K562 (cell line): Measurements from ENCODE around the gene UTP4. TPM values are rescaled to one million over a fixed set of nuclear protein-coding genes. Genes with fewer than 3 reads are reported as not detected.

Experiments used
- ATAC-seq: fragments of 200-7000 bp; cut with Tn5 transposase; 3 replicates; pipeline ENCODE4 v1.9.1; 2020; ENCODE audit warnings: moderate library complexity
- BruUV-seq: library from RNA; stranded (reverse); fragments of 400-500 nt; replicated peaks from 2 replicates; lab custom pipeline; 2021; lab: Mats Ljungman, UMichigan
- CTCF ChIA-PET: fragments of 300-600 bp; formaldehyde crosslinking; extraction: SDS; loops from one replicate; lab custom pipeline; 2021; ENCODE audit warnings: low intra/inter-chr PET ratio; lab: Yijun Ruan, JAX
- POLR2A ChIA-PET: fragments of 300-600, 350-650 bp; sonication (Branson Sonifier 250); formaldehyde crosslinking; extraction: SDS; loops from one replicate; lab custom pipeline; 2021; ENCODE audit warnings: antibody characterized with exemption, inconsistent platforms; lab: Yijun Ruan, JAX
- DNase-seq, 4 experiments: peaks; one replicate each; pipeline versions ENCODE4 v3.0.0 to v3.0.0-alpha.2; 2011 to 2018; ENCODE audit warnings: low spot score in 3 of 4, mixed read lengths in 3 of 4; ENCODE audit errors: extremely low read depth in 1 of 4
- FAIRE-seq: peaks from 2 replicates; lab custom pipeline; 2011; peaks lifted over from hg19 to GRCh38; lab: Jason Lieb, UNC
- H2AFZ ChIP-seq: 2 replicates; pipeline ENCODE4 v1.6.0; 2011; ENCODE audit warnings: low read depth, low read length, control low read depth, inconsistent platforms
- H3K27ac ChIP-seq: fragments of 200-600 bp; 3 replicates; pipeline ENCODE4 v1.8.0; 2011; ENCODE audit warnings: low read depth, mild to moderate bottlenecking, control low read depth, inconsistent platforms, low read length, moderate library complexity, mixed read lengths; ENCODE audit errors: extremely low read depth
- H3K27me3 ChIP-seq, 2 experiments: fragments of 300-600 bp in 1 of 2; 2 replicates in 1 of 2; 3 replicates in 1 of 2; pipeline versions ENCODE4 v1.6.0 to v1.8.0; 2011; ENCODE audit warnings: inconsistent platforms in 2 of 2, low read length in 2 of 2, mild to moderate bottlenecking in 1 of 2, mixed read lengths in 1 of 2, moderate library complexity in 1 of 2; ENCODE audit not compliant: control insufficient read depth in 2 of 2, insufficient read depth in 2 of 2
- H3K36me3 ChIP-seq: fragments of 300-600 bp; 3 replicates; pipeline ENCODE4 v1.8.0; 2011; ENCODE audit warnings: mild to moderate bottlenecking, low read length, inconsistent platforms; ENCODE audit not compliant: control insufficient read depth, insufficient read depth
- H3K4me1 ChIP-seq, 2 experiments: fragments of 200-600 bp in 1 of 2; replicated peaks in 1 of 2; 2 replicates in 1 of 2; 3 replicates in 1 of 2; pipeline versions ENCODE4 v1.5.1 to v1.8.0; 2011; ENCODE audit warnings: inconsistent platforms in 2 of 2, low read length in 2 of 2, mild to moderate bottlenecking in 1 of 2, mixed read lengths in 1 of 2, moderate library complexity in 1 of 2; ENCODE audit not compliant: control insufficient read depth in 2 of 2, insufficient read depth in 2 of 2
- H3K4me2 ChIP-seq: 2 replicates; pipeline ENCODE4 v1.6.1; 2011; ENCODE audit warnings: low read length, control low read depth, inconsistent platforms, mixed read lengths; ENCODE audit not compliant: insufficient read depth
- H3K4me3 ChIP-seq: fragments of 200-600 bp; sonication (generic), shearing (Covaris generic); 2 replicates; pipeline ENCODE4 v1.5.1; 2016; ENCODE audit warnings: control low read depth, inconsistent platforms
- H3K79me2 ChIP-seq: fragments of 200-600 bp; 3 replicates; pipeline ENCODE4 v1.8.0; 2011; ENCODE audit warnings: low read length, inconsistent platforms; ENCODE audit not compliant: control insufficient read depth, insufficient read depth
- H3K9ac ChIP-seq, 2 experiments: 2 replicates each; pipeline versions ENCODE4 v1.6.0 to v1.6.1; 2011; ENCODE audit warnings: low read depth in 2 of 2, low read length in 2 of 2, control low read depth in 1 of 2, inconsistent platforms in 1 of 2, mild to moderate bottlenecking in 1 of 2, mixed read lengths in 1 of 2; ENCODE audit not compliant: insufficient read depth in 1 of 2
- H3K9me1 ChIP-seq: one replicate; pipeline ENCODE4 v1.6.0; 2011; ENCODE audit warnings: inconsistent platforms, mild to moderate bottlenecking, low read length, moderate library complexity; ENCODE audit not compliant: control insufficient read depth, insufficient read depth
- H3K9me3 ChIP-seq: replicated peaks from 2 replicates; pipeline ENCODE4 v1.5.1; 2011; ENCODE audit warnings: low read depth, low read length, inconsistent platforms; ENCODE audit not compliant: control insufficient read depth, insufficient read depth
- H4K20me1 ChIP-seq: replicated peaks from 2 replicates; pipeline ENCODE4 v1.6.1; 2011; ENCODE audit warnings: low read length, inconsistent platforms, mixed read lengths; ENCODE audit not compliant: control insufficient read depth, insufficient read depth
- ARID3A ChIP-seq: IDR thresholded peaks from 2 replicates; pipeline ENCODE4 v1.6.1; 2012; ENCODE audit warnings: low read depth, low read length, improper control_type of control experiment, borderline replicate concordance
- COPS2 ChIP-seq: fragments of 450-650 bp; conservative IDR thresholded peaks from 2 replicates; pipeline ENCODE4 v1.6.1; 2016; ENCODE audit warnings: mild to moderate bottlenecking, moderate library complexity
- MAX ChIP-seq: sonication (generic); formaldehyde crosslinking; IDR thresholded peaks from 2 replicates; pipeline ENCODE4 v1.9.0; 2022; ENCODE audit warnings: mild to moderate bottlenecking, missing genetic modification reagents
- NR2C2 ChIP-seq, 2 experiments: fragments of 200-800 bp in 1 of 2; sonication (Bioruptor generic) in 1 of 2; sonication (generic) in 1 of 2; formaldehyde crosslinking in 1 of 2; IDR thresholded peaks; 2 replicates each; pipeline versions ENCODE4 v1.6.1 to v1.8.0; 2016 to 2022; ENCODE audit warnings: mild to moderate bottlenecking in 1 of 2, missing compliant biosample characterization in 1 of 2, missing genetic modification characterization in 1 of 2, missing genetic modification reagents in 1 of 2
- TAF15 ChIP-seq: fragments of 200-400 bp; formaldehyde crosslinking; IDR thresholded peaks from 2 replicates; pipeline ENCODE4 v1.6.1; 2017; ENCODE audit warnings: mild to moderate bottlenecking, low read depth, low read length, moderate library complexity
- ZNF79 ChIP-seq: fragments of 250-450 bp; sonication (Bioruptor Pico); IDR thresholded peaks from 2 replicates; pipeline ENCODE4 v1.4.0; 2020; ENCODE audit warnings: low read depth, mild to moderate bottlenecking, moderate library complexity
- WGBS: fragments of 100-300 bp; shearing (Covaris generic); methylation state at CpG from one replicate; pipeline ENCODE4 v1.1.6; 2016; ENCODE audit warnings: low coverage, mixed read lengths; ENCODE audit not compliant: insufficient coverage; ENCODE audit errors: missing lambda C conversion rate; 5-methylcytosine and 5-hydroxymethylcytosine counted together
- in situ Hi-C: fragments of 300-500 bp; cut with MboI; formaldehyde crosslinking; loops from 4 replicates; pipeline ENCODE4 v1.15.0; 2018; ENCODE audit warnings: inconsistent platforms, mixed read lengths
- intact Hi-C: fragments of 100-400 bp; cut with micrococcal nuclease; formaldehyde crosslinking; loops from 2 replicates; pipeline ENCODE4 v1.14.2; 2022
- polyA plus RNA-seq, 8 experiments: library from polyadenylated mRNA; depleted of rRNA in 4 of 8; stranded (reverse) in 5 of 8; unstranded in 3 of 8; fragments of >200 nt; fragmentation: Nextera tagmentation in 2 of 8; fragmentation: Illumina TruSeq in 1 of 8; extraction: Ambion mirVana in 2 of 8; extraction: Trizol in 1 of 8; gene quantifications; 2 replicates each; pipeline versions ENCODE4 v1.2.1 to v1.2.3, GENCODE V29; 2011 to 2014; ENCODE audit warnings: inconsistent platforms in 1 of 8, missing spikeins in 1 of 8
- total RNA-seq, 7 experiments: library from RNA; depleted of rRNA in 6 of 7; stranded (reverse); fragments of >200 nt in 6 of 7; fragmentation: Illumina TruSeq in 2 of 7; extraction: Trizol in 2 of 7; gene quantifications; 2 replicates each; pipeline versions ENCODE4 v1.2.1 to v1.2.3, GENCODE V29; 2011 to 2021; ENCODE audit warnings: low replicate concordance in 1 of 7
- TF ChIP-seq, protein P1 (sequence below): fragments of 450-650 bp; IDR thresholded peaks from 2 replicates; pipeline ENCODE4 v1.6.1; 2016; ENCODE audit warnings: mild to moderate bottlenecking, moderate library complexity

Gene UTP4
- total and polyA plus RNA-seq, 9 of the 15 experiments (the other 6 are each of a cell fraction or from before 2014, with no cell fraction given): 46.1 to 203 (median 145) TPM

DNA sequence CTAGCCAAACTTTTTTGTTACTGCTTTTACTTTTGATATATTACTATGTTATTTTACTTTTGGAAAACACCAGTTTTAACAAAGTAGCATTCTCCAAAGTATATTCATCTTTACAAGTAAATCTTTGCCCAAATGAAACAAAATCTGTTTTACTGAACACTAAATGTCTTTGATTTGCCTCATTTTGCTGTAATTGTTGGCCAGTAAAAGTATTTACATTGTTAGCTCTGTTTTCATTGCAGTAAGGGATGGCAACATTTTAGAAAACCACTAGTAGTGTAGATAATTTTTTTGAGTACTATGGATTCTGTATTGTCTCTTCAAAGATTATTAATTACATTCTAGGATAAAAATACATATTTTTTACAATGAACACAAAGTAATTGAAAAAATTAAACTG lies 65.1 kb downstream of the UTP4 start (continued):
- TF ChIP-seq ARID3A (no peak), ZNF79 (CRISPR knock-in tag) (no peak)

DNA sequence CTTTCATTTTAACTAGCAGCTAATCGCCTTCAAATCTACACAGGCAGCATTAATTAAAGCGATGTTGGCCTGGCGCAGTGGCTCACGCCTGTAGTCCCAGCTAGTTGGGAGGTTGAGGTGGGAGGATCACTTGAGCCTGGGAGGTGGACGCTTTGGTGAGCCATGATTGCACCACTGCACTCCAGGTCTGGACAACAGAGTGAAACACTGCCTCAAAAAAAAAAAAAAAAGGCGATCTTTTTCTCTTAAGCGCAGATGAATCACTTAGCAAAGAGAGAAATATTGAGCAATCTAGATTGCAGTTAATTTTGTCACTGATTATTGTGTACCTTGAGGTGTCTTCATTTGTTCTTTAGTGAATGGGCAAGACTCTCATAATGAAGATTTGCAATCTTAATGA lies 66.9 kb downstream of the UTP4 start:
- no peak overlapping the region for H3K4me3 ChIP-seq
- H3K27me3 ChIP-seq: no peaks in the 10 kb centered on the region
- no peaks in the 10 kb centered on the region for H3K9me3 ChIP-seq
- peak overlapping the region in 1 of 2 experiments; percentile 45; a peak in 1 of 4 replicates for H3K9ac ChIP-seq
- H3K4me2 ChIP-seq: no peak overlapping the region
- WGBS: 62% methylated on average over 7 of the region's 7 CpGs
- H3K79me2 ChIP-seq: no peaks in the 10 kb centered on the region; the same call in 2 of the 3 replicates
- intact Hi-C loops (no loop called here), in situ Hi-C loops (no loop called here)
- ChIA-PET CTCF (no interaction called here), POLR2A (no interaction called here)
- FAIRE-seq (no peak), DNase-seq (no peak), ATAC-seq (no peak; the same call in 2 of the 3 replicates)
- H3K4me1 ChIP-seq: no peaks in the 10 kb centered on the region; a peak in 1 of 5 replicates
- BruUV-seq: no TSS peak
- H2AFZ ChIP-seq: no peak overlapping the region
- H3K9me1 ChIP-seq: no peaks in the 10 kb centered on the region
- H4K20me1 ChIP-seq: no peaks in the 10 kb centered on the region
- H3K27ac ChIP-seq: no peak overlapping the region
- no peaks in the 10 kb centered on the region for H3K36me3 ChIP-seq
- TF ChIP-seq TAF15 (no peak), COPS2 (no peak), MAX (CRISPR knock-in tag) (no peak), NR2C2 (CRISPR knock-in tag; IDR thresholded peaks at IDR 0.05) (no peak), NR2C2 (tag; IDR thresholded peaks at IDR 0.05) (no peak)
- TF ChIP-seq, protein P1, sequence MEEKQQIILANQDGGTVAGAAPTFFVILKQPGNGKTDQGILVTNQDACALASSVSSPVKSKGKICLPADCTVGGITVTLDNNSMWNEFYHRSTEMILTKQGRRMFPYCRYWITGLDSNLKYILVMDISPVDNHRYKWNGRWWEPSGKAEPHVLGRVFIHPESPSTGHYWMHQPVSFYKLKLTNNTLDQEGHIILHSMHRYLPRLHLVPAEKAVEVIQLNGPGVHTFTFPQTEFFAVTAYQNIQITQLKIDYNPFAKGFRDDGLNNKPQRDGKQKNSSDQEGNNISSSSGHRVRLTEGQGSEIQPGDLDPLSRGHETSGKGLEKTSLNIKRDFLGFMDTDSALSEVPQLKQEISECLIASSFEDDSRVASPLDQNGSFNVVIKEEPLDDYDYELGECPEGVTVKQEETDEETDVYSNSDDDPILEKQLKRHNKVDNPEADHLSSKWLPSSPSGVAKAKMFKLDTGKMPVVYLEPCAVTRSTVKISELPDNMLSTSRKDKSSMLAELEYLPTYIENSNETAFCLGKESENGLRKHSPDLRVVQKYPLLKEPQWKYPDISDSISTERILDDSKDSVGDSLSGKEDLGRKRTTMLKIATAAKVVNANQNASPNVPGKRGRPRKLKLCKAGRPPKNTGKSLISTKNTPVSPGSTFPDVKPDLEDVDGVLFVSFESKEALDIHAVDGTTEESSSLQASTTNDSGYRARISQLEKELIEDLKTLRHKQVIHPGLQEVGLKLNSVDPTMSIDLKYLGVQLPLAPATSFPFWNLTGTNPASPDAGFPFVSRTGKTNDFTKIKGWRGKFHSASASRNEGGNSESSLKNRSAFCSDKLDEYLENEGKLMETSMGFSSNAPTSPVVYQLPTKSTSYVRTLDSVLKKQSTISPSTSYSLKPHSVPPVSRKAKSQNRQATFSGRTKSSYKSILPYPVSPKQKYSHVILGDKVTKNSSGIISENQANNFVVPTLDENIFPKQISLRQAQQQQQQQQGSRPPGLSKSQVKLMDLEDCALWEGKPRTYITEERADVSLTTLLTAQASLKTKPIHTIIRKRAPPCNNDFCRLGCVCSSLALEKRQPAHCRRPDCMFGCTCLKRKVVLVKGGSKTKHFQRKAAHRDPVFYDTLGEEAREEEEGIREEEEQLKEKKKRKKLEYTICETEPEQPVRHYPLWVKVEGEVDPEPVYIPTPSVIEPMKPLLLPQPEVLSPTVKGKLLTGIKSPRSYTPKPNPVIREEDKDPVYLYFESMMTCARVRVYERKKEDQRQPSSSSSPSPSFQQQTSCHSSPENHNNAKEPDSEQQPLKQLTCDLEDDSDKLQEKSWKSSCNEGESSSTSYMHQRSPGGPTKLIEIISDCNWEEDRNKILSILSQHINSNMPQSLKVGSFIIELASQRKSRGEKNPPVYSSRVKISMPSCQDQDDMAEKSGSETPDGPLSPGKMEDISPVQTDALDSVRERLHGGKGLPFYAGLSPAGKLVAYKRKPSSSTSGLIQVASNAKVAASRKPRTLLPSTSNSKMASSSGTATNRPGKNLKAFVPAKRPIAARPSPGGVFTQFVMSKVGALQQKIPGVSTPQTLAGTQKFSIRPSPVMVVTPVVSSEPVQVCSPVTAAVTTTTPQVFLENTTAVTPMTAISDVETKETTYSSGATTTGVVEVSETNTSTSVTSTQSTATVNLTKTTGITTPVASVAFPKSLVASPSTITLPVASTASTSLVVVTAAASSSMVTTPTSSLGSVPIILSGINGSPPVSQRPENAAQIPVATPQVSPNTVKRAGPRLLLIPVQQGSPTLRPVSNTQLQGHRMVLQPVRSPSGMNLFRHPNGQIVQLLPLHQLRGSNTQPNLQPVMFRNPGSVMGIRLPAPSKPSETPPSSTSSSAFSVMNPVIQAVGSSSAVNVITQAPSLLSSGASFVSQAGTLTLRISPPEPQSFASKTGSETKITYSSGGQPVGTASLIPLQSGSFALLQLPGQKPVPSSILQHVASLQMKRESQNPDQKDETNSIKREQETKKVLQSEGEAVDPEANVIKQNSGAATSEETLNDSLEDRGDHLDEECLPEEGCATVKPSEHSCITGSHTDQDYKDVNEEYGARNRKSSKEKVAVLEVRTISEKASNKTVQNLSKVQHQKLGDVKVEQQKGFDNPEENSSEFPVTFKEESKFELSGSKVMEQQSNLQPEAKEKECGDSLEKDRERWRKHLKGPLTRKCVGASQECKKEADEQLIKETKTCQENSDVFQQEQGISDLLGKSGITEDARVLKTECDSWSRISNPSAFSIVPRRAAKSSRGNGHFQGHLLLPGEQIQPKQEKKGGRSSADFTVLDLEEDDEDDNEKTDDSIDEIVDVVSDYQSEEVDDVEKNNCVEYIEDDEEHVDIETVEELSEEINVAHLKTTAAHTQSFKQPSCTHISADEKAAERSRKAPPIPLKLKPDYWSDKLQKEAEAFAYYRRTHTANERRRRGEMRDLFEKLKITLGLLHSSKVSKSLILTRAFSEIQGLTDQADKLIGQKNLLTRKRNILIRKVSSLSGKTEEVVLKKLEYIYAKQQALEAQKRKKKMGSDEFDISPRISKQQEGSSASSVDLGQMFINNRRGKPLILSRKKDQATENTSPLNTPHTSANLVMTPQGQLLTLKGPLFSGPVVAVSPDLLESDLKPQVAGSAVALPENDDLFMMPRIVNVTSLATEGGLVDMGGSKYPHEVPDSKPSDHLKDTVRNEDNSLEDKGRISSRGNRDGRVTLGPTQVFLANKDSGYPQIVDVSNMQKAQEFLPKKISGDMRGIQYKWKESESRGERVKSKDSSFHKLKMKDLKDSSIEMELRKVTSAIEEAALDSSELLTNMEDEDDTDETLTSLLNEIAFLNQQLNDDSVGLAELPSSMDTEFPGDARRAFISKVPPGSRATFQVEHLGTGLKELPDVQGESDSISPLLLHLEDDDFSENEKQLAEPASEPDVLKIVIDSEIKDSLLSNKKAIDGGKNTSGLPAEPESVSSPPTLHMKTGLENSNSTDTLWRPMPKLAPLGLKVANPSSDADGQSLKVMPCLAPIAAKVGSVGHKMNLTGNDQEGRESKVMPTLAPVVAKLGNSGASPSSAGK: no peak
